Loucy (cell line): Measurements from ENCODE around the gene ENOX1.

Experiments
- H2AFZ ChIP-seq: fragments of 200-600 bp; sonication (generic); 2 replicates; pipeline ENCODE4 v1.6.0; 2016; ENCODE audit warnings: antibody characterized with exemption, mild to moderate bottlenecking, low read length, moderate library complexity
- H3F3A ChIP-seq: fragments of 200-600 bp; 2 replicates; pipeline ENCODE4 v1.6.0; 2016; ENCODE audit warnings: antibody characterized with exemption, low read depth, mild to moderate bottlenecking
- H3K27me3 ChIP-seq: fragments of 200-600 bp; sonication (generic); 2 replicates; pipeline ENCODE4 v1.6.1; 2014; ENCODE audit warnings: low read length, mild to moderate bottlenecking; ENCODE audit not compliant: insufficient read depth, poor library complexity, severe bottlenecking
- H3K36me3 ChIP-seq: fragments of 200-600 bp; sonication (generic); 2 replicates; pipeline ENCODE4 v1.6.1; 2016; ENCODE audit warnings: low read length; ENCODE audit not compliant: insufficient read depth
- H3K4me1 ChIP-seq: fragments of 200-600 bp; sonication (generic); 2 replicates; pipeline ENCODE4 v1.5.1; 2014; ENCODE audit warnings: low read length, mild to moderate bottlenecking; ENCODE audit not compliant: insufficient read depth, poor library complexity, severe bottlenecking
- H3K4me2 ChIP-seq: fragments of 200-600 bp; sonication (generic); 2 replicates; pipeline ENCODE4 v1.6.0; 2014; ENCODE audit warnings: antibody characterized with exemption, low read length, low read depth, mild to moderate bottlenecking; ENCODE audit not compliant: poor library complexity, severe bottlenecking
- H3K4me3 ChIP-seq: fragments of 200-600 bp; sonication (generic); 2 replicates; pipeline ENCODE4 v1.5.1; 2014; ENCODE audit warnings: low read length, mild to moderate bottlenecking, mixed read lengths; ENCODE audit not compliant: poor library complexity, severe bottlenecking
- H3K79me2 ChIP-seq: fragments of 200-600 bp; sonication (generic); 2 replicates; pipeline ENCODE4 v1.6.1; 2014; ENCODE audit warnings: low read length; ENCODE audit not compliant: insufficient read depth
- H3K9ac ChIP-seq: fragments of 200-600 bp; sonication (generic); 2 replicates; pipeline ENCODE4 v1.6.0; 2014; ENCODE audit warnings: mild to moderate bottlenecking, low read depth, low read length, moderate library complexity; ENCODE audit not compliant: poor library complexity, severe bottlenecking
- H3K9me2 ChIP-seq: fragments of 200-600 bp; sonication (generic); replicated peaks from 2 replicates; pipeline ENCODE4 v1.6.1; 2016; ENCODE audit warnings: low read depth, low read length, mixed read lengths
- H3K9me3 ChIP-seq: fragments of 200-600 bp; sonication (generic); 2 replicates; pipeline ENCODE4 v1.6.1; 2014; ENCODE audit warnings: mild to moderate bottlenecking, antibody characterized with exemption, low read length, low read depth; ENCODE audit not compliant: insufficient read depth
- H4K20me1 ChIP-seq: fragments of 200-600 bp; sonication (generic); 2 replicates; pipeline ENCODE4 v1.6.0; 2014; ENCODE audit warnings: antibody characterized with exemption, low read length, mild to moderate bottlenecking; ENCODE audit not compliant: insufficient read depth, poor library complexity, severe bottlenecking
- EZH2phosphoT487 ChIP-seq: fragments of 200-600 bp; IDR thresholded peaks from 2 replicates; pipeline ENCODE4 v1.6.1; 2018; ENCODE audit warnings: antibody characterized with exemption, mild to moderate bottlenecking, moderate library complexity, borderline replicate concordance
- TF ChIP-seq, protein P1 (sequence below): fragments of 200-600 bp; sonication (generic); conservative IDR thresholded peaks from 2 replicates; pipeline ENCODE4 v1.5.1; 2014; ENCODE audit warnings: mild to moderate bottlenecking, antibody characterized with exemption, low read length

ENOX1 gene

DNA sequence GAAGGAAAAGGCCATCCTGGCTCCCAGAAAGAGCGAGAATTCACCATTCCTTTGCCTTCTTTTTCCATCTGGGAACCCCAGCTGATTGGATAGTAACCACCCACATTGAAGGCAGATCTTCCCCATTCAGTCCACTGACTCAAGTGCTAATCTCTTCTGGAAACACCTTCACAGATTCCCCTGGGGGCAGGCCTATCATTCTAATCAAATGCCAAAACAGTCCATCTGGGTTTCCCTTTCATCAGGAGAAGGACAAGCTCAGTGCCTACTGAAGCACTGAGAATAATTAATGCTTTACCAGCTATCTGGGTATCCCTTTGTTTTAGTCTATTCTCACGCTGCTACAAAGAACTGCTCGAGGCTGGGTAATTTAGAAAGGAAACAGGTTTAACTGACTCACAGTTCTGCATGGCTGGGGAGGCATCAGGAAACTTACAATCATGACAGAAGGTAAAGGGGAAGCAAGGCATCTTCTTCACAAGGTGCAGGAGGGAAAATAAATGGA, 293.2 kb downstream of the ENOX1 start:
- H3K9me2 ChIP-seq: no peaks in the 10 kb centered on the region
- no peaks in the 10 kb centered on the region for H3K9me3 ChIP-seq
- no peaks in the 10 kb centered on the region for H3F3A ChIP-seq
- H2AFZ ChIP-seq: no peak overlapping the region
- H3K4me2 ChIP-seq: no peak overlapping the region
- TF ChIP-seq, protein P1, sequence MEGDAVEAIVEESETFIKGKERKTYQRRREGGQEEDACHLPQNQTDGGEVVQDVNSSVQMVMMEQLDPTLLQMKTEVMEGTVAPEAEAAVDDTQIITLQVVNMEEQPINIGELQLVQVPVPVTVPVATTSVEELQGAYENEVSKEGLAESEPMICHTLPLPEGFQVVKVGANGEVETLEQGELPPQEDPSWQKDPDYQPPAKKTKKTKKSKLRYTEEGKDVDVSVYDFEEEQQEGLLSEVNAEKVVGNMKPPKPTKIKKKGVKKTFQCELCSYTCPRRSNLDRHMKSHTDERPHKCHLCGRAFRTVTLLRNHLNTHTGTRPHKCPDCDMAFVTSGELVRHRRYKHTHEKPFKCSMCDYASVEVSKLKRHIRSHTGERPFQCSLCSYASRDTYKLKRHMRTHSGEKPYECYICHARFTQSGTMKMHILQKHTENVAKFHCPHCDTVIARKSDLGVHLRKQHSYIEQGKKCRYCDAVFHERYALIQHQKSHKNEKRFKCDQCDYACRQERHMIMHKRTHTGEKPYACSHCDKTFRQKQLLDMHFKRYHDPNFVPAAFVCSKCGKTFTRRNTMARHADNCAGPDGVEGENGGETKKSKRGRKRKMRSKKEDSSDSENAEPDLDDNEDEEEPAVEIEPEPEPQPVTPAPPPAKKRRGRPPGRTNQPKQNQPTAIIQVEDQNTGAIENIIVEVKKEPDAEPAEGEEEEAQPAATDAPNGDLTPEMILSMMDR: no peak
- TF ChIP-seq EZH2phosphoT487: no peak
- no peaks in the 10 kb centered on the region for H4K20me1 ChIP-seq
- H3K79me2 ChIP-seq: no peaks in the 10 kb centered on the region
- H3K4me1 ChIP-seq: peaks cover 17% of the 10 kb centered on the region
- no peak overlapping the region for H3K4me3 ChIP-seq
- no peaks in the 10 kb centered on the region for H3K36me3 ChIP-seq
- no peaks in the 10 kb centered on the region for H3K27me3 ChIP-seq
- H3K9ac ChIP-seq: no peak overlapping the region

DNA sequence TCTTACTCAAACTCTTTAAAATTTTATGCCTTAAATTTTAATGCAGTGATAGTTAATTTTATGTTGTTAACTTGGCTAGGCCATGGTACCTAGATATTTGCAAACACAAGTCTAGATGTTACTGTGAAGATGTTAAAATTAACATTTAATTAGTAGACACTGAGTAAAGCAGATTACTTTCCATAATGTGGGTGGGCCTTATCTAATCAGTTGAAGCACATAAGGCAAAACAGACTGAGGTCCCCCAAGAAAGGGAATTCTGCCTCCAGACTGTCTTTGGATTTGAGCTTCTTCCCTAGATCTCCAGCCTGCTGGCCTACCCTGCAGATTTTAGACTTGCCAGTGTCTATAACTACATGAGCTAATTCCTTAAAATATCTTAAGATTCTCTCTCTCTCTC, 294.0 kb downstream of the ENOX1 start:
- Histone ChIP-seq H3K9me3 (no peaks in the 10 kb centered on the region), H3K79me2 (no peaks in the 10 kb centered on the region), H3K4me2 (no peak overlapping the region), H3K9me2 (no peaks in the 10 kb centered on the region), H3K36me3 (no peaks in the 10 kb centered on the region), H4K20me1 (no peaks in the 10 kb centered on the region), H3K9ac (no peak overlapping the region), H3F3A (no peaks in the 10 kb centered on the region), H3K27me3 (no peaks in the 10 kb centered on the region), H3K4me3 (no peak overlapping the region), H3K4me1 (peaks cover 25% of the 10 kb centered on the region), H2AFZ (no peak overlapping the region)
- no peak for TF ChIP-seq EZH2phosphoT487
- TF ChIP-seq, protein P1: no peak

DNA sequence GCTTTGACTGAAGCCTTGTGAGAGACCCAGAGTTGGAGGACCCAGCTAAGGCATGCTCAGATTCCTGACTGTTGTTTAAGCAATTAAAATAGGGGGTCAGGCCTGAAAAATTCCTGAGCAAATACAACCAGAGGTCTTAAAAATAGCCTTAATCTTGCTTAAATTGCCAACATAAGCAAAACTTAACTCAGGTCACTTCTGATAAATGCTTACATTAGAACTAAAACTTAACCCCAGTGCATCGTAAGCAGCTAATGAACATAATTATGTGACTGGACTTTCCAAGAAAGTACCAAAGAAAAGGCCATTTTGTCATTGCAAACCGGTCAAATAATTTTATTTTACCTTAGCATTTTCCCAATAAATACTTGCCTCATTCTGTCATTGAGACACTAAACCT, 294.5 kb downstream of the ENOX1 start:
- no peaks in the 10 kb centered on the region for H3K9me2 ChIP-seq
- no peaks in the 10 kb centered on the region for H4K20me1 ChIP-seq
- no peak overlapping the region for H3K4me3 ChIP-seq
- no peak overlapping the region for H3K9ac ChIP-seq
- H2AFZ ChIP-seq: no peak overlapping the region
- no peaks in the 10 kb centered on the region for H3K9me3 ChIP-seq
- peaks cover 29% of the 10 kb centered on the region for H3K4me1 ChIP-seq
- no peaks in the 10 kb centered on the region for H3K27me3 ChIP-seq
- TF ChIP-seq, protein P1: no peak
- TF ChIP-seq EZH2phosphoT487: no peak
- H3K4me2 ChIP-seq: no peak overlapping the region
- no peaks in the 10 kb centered on the region for H3K36me3 ChIP-seq
- H3K79me2 ChIP-seq: no peaks in the 10 kb centered on the region
- H3F3A ChIP-seq: no peaks in the 10 kb centered on the region
